Spleen (tissue), 11 donors: ENCODE results near the gene MAGI2. TPM values are rescaled to one million over a fixed set of nuclear protein-coding genes. Genes with fewer than 3 reads are reported as not detected.
A peak's percentile ranks its signal among the peaks of the same experiment; 100 is the strongest.
"Not testable (repeated sequence)": the region's sequence is repeated elsewhere in the genome, so short reads cannot be mapped to it uniquely, and the experiment has no call there.

Experiments
- DNase-seq: peaks from one replicate; pipeline ENCODE4 v3.0.0-alpha.2; 2020
- H3K27ac ChIP-seq, 8 donors: fragments of 200-600 bp; sonication (generic) in 7 of 8; 1 replicate in 4 of 8; 2 replicates in 4 of 8; pipeline versions ENCODE4 v1.5.0 to v1.8.0; 2016 to 2021; ENCODE audit warnings: inconsistent platforms in 4 of 8, mild to moderate bottlenecking in 4 of 8, moderate library complexity in 1 of 8
- H3K27me3 ChIP-seq, 7 donors: fragments of 200-600 bp; sonication (generic) in 6 of 7; replicated peaks in 1 of 7; 1 replicate in 4 of 7; 2 replicates in 3 of 7; pipeline versions ENCODE4 v1.5.0 to v1.8.0; 2016 to 2021; ENCODE audit warnings: inconsistent platforms in 3 of 7, mild to moderate bottlenecking in 1 of 7
- H3K36me3 ChIP-seq, 6 donors: fragments of 200-600 bp; sonication (generic) in 5 of 6; 1 replicate in 4 of 6; 2 replicates in 2 of 6; pipeline versions ENCODE4 v1.5.0 to v1.8.0; 2016 to 2021; ENCODE audit warnings: inconsistent platforms in 2 of 6
- H3K4me1 ChIP-seq, 6 donors: fragments of 200-600 bp; sonication (generic) in 5 of 6; 1 replicate in 3 of 6; 2 replicates in 3 of 6; pipeline versions ENCODE4 v1.5.0 to v1.8.0; 2016 to 2021; ENCODE audit warnings: inconsistent platforms in 3 of 6
- H3K4me3 ChIP-seq, 8 donors: fragments of 200-600 bp; sonication (generic) in 7 of 8; 1 replicate in 4 of 8; 2 replicates in 4 of 8; pipeline versions ENCODE4 v1.5.0 to v1.8.0; 2016 to 2021; ENCODE audit warnings: inconsistent platforms in 4 of 8, mild to moderate bottlenecking in 4 of 8, moderate library complexity in 2 of 8
- H3K9me3 ChIP-seq, 8 donors: fragments of 200-600 bp; sonication (generic) in 7 of 8; 1 replicate in 4 of 8; 2 replicates in 4 of 8; pipeline versions ENCODE4 v1.5.0 to v1.8.0; 2016 to 2021; ENCODE audit warnings: inconsistent platforms in 4 of 8
- POLR2A ChIP-seq, 3 donors: fragments of 450-650 bp; IDR thresholded peaks; one replicate each; pipeline ENCODE4 v1.5.1; 2017; ENCODE audit warnings: antibody characterized with exemption in 3 of 3, mild to moderate bottlenecking in 1 of 3
- POLR2AphosphoS5 ChIP-seq, 3 donors: sonication (generic); formaldehyde crosslinking; IDR thresholded peaks; one replicate each; pipeline ENCODE4 v1.5.1; 2017; ENCODE audit warnings: antibody characterized with exemption in 3 of 3
- WGBS, 5 donors: extraction: QIAGEN DNeasy Blood & Tissue Kit in 3 of 5; methylation state at CpG; one replicate each; pipeline versions ENCODE4 v1.1.5 to v1.1.7; 2013 to 2018; 5-methylcytosine and 5-hydroxymethylcytosine counted together
- intact Hi-C: fragments of 100-400 bp; cut with DNase I; formaldehyde crosslinking; loops from one replicate; pipeline ENCODE4 v1.15.0; 2023; ENCODE audit warnings: low total_unique reads
- polyA plus RNA-seq, 3 donors: library from polyadenylated mRNA; stranded (reverse); fragments of 200-250 nt; gene quantifications; one replicate each; pipeline ENCODE4 v1.2.1, GENCODE V29; 2013
- total RNA-seq, 7 donors: library from RNA; depleted of rRNA in 3 of 7; stranded (reverse); fragments of >200 nt in 3 of 7; fragmentation: NEBNext Ultra II Directional in 4 of 7; extraction: Animal tissue kit (Norgen Biotek cat#: 25700) in 4 of 7; gene quantifications; one replicate each; pipeline versions ENCODE4 v1.1.0 to v1.2.1, GENCODE V29; 2016 to 2021
- TF ChIP-seq, protein P1 (sequence below), 11 experiments: fragments of 200-600 bp in 7 of 11; fragments of 450-650 bp in 4 of 11; sonication (generic) in 4 of 11; IDR thresholded peaks in 8 of 11; conservative IDR thresholded peaks in 3 of 11; 1 replicate in 7 of 11; 2 replicates in 4 of 11; pipeline versions ENCODE4 v1.4.0 to v1.8.0; 2016 to 2021; ENCODE audit warnings: antibody characterized with exemption in 11 of 11, inconsistent platforms in 4 of 11, mild to moderate bottlenecking in 1 of 11
- donor health status: healthy with polysubstance abuse.
- donor health status: DM: no; HTN: no; CAD: no; lungs with moderate emphysema.
- donor health status: DM: no; HTN: no; CAD: no.
- donor health status: Bipolar disorder and iron deficiency.
- donor health status: healthy.
- donor health status: DM: no; HTN: no; CAD: no.
- donor health status: DM: yes; HTN: yes; CAD: no.

Gene MAGI2
- total and polyA plus RNA-seq, 10 donors = 0.74 to 18.1 (median 11.1) TPM

DNA sequence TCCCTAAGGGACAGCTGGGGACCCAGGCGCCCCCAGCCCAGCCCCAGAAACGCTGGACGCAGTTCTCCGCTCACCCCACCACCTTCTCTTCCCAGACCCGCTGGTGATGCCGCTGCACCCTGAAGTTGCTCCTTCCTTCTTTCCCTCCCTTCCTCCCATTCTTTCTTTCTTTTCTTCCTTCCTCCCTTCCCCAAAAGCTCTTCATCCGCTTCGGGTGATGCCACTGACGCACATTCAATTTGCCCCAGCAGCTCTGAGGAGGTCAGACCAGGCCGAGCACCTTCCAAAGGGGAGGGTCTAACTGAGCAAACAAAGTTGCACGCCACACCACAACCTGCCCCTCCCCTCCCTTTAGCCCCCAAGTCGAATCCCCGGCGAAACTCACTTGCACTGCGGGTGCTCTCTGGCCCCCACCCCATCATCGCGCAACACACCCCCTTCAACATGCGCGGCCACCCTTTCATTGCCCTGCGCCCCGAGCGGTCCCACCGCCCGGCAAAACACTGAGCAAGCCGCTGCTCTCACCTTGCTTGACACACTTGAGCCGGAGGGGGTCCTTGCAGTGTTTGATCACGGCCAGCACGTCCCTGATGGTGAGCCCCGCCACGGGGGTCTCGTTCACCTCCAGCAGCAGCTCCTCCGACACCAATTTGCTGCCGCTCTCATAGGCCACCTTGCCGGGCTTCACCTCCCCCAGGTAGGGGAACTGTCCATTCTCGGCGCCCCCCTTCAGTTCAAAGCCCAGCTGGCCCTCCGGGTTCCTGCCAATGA, 787 bp downstream of the MAGI2 start:
- TF ChIP-seq POLR2AphosphoS5 (IDR thresholded peaks at IDR 0.05) = no peak
- no peak for TF ChIP-seq POLR2A (IDR thresholded peaks at IDR 0.05)
- TF ChIP-seq, protein P1, sequence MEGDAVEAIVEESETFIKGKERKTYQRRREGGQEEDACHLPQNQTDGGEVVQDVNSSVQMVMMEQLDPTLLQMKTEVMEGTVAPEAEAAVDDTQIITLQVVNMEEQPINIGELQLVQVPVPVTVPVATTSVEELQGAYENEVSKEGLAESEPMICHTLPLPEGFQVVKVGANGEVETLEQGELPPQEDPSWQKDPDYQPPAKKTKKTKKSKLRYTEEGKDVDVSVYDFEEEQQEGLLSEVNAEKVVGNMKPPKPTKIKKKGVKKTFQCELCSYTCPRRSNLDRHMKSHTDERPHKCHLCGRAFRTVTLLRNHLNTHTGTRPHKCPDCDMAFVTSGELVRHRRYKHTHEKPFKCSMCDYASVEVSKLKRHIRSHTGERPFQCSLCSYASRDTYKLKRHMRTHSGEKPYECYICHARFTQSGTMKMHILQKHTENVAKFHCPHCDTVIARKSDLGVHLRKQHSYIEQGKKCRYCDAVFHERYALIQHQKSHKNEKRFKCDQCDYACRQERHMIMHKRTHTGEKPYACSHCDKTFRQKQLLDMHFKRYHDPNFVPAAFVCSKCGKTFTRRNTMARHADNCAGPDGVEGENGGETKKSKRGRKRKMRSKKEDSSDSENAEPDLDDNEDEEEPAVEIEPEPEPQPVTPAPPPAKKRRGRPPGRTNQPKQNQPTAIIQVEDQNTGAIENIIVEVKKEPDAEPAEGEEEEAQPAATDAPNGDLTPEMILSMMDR (IDR thresholded peaks at IDR 0.05 in 8 of 11, conservative IDR thresholded peaks at IDR 0.05 in 3 of 11) = no peak
- peak; percentile 65 for DNase-seq
- peak overlapping the region; percentile 82 to 96 (median 92) for H3K27ac ChIP-seq
- H3K36me3 ChIP-seq = no peaks in the 10 kb centered on the region
- no peaks in the 10 kb centered on the region for H3K9me3 ChIP-seq
- H3K4me3 ChIP-seq = peak overlapping the region; percentile 45 to 72 (median 49)
- intact Hi-C loops = no loop called here
- peaks cover 0 to 43% (median 16%) of the 10 kb centered on the region in 6 donors for H3K4me1 ChIP-seq
- H3K27me3 ChIP-seq = peaks cover 0 to 45% (median 10%) of the 10 kb centered on the region in 7 donors
- WGBS, 5 donors = 2 to 5% (median 2%) methylated on average over 29 to 37 of the region's 37 CpGs

GRCh38 chr7:79452032-79452494, 1.4 kb downstream of the MAGI2 start:
- WGBS, 5 donors = 1 to 5% (median 3%) methylated on average over 24 to 27 of the region's 27 CpGs
- peak; percentile 88 for DNase-seq
- Histone ChIP-seq H3K4me1 (peaks cover 0 to 43% (median 16%) of the 10 kb centered on the region in 6 donors), H3K36me3 (no peaks in the 10 kb centered on the region), H3K9me3 (no peaks in the 10 kb centered on the region), H3K27me3 (peaks cover 0 to 45% (median 10%) of the 10 kb centered on the region in 7 donors), H3K4me3 (peak overlapping the region; percentile 45 to 72 (median 49)), H3K27ac (peak overlapping the region; percentile 82 to 96 (median 92))
- TF ChIP-seq POLR2A (IDR thresholded peaks at IDR 0.05) (no peak), POLR2AphosphoS5 (IDR thresholded peaks at IDR 0.05) (peak; percentile 82 to 88 (median 88))
- TF ChIP-seq, protein P1 (IDR thresholded peaks at IDR 0.05 in 8 of 11, conservative IDR thresholded peaks at IDR 0.05 in 3 of 11) = no peak
- intact Hi-C loops = no loop called here

DNA sequence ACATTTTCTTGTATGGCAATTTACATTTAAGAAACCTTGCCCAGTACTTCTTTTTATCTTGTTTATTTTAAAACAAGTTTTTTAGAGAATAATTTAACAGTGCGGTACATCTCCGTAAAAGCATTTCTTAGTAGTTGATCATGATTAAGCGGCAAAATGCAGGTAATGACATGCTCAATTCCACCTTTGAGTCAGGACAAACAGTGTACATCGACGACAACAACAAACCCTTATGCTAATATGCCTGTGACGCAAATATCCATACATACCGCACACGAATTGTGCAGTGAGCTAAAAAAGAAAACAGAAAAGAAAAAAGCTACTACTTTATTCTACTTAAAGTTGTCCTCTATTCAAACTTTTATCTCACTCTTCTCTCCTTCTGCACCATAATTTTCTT, 1.9 kb downstream of the MAGI2 start:
- H3K27ac ChIP-seq = peak overlapping the region; percentile 66 to 96 (median 92)
- no peak for TF ChIP-seq POLR2AphosphoS5 (IDR thresholded peaks at IDR 0.05)
- no peak for TF ChIP-seq POLR2A (IDR thresholded peaks at IDR 0.05)
- TF ChIP-seq, protein P1 (IDR thresholded peaks at IDR 0.05 in 8 of 11, conservative IDR thresholded peaks at IDR 0.05 in 3 of 11) = no peak
- no peaks in the 10 kb centered on the region for H3K9me3 ChIP-seq
- WGBS, 5 donors = 28 to 39% (median 33%) methylated on average over 8 of the region's 8 CpGs
- H3K4me3 ChIP-seq = peak overlapping the region; percentile 1 to 72 (median 49)
- no peaks in the 10 kb centered on the region for H3K36me3 ChIP-seq
- DNase-seq = no peak
- H3K4me1 ChIP-seq = peaks cover 0 to 43% (median 16%) of the 10 kb centered on the region in 6 donors
- H3K27me3 ChIP-seq = peaks cover 0 to 45% (median 10%) of the 10 kb centered on the region in 7 donors
- intact Hi-C loops = no loop called here

DNA sequence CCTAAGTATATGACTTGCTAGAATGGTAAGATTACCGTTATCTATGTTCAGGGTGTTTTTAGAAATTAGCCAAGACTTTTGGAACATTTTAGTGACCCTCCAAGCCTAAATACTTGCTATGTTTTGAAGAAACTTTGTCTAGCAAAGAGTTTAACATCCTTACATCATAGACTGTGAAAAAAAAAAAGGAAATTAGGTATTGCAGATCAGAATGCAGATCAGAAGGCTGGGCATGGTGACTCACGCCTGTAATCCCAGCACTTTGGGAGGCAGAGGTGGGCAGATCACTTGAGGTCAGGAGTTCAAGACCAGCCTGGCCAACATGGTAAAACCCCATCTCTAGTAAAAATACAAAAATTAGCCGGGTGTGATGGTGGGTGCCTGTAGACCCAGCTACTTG, 10.7 kb downstream of the MAGI2 start:
- H3K27ac ChIP-seq, DNase-seq, H3K4me1 ChIP-seq, H3K9me3 ChIP-seq, H3K4me3 ChIP-seq, H3K36me3 ChIP-seq, H3K27me3 ChIP-seq, intact Hi-C loops: not testable (repeated sequence)
- WGBS, 5 donors = 81 to 91% (median 82%) methylated on average over 3 of the region's 3 CpGs
